HCT116 (cell line): Measurements from ENCODE around the gene ZXDC.

Experiments used
- EZH2 ChIP-seq: fragments of 200-600 bp; sonication (generic); IDR thresholded peaks from 2 replicates; pipeline ENCODE4 v1.6.1; 2017; ENCODE audit warnings: antibody characterized with exemption, mixed run types
- EZH2phosphoT487 ChIP-seq: fragments of 200-600 bp; IDR thresholded peaks from 2 replicates; pipeline ENCODE4 v1.6.1; 2018; ENCODE audit warnings: antibody characterized with exemption, borderline replicate concordance
- POLR2A ChIP-seq: IDR thresholded peaks from 2 replicates; pipeline ENCODE4 v1.7.0; 2011; ENCODE audit warnings: borderline replicate concordance; ENCODE audit not compliant: insufficient read depth, insufficient read length; ENCODE audit errors: extremely low read depth
- POLR2AphosphoS5 ChIP-seq: IDR thresholded peaks from 2 replicates; pipeline ENCODE4 v1.6.1; 2011; ENCODE audit warnings: mild to moderate bottlenecking, low read depth, low read length, moderate library complexity
- RAD21 ChIP-seq: IDR thresholded peaks from 2 replicates; pipeline ENCODE4 v1.6.1; 2012; ENCODE audit warnings: low read depth, mild to moderate bottlenecking
- SIN3A ChIP-seq: IDR thresholded peaks from 2 replicates; pipeline ENCODE4 v1.6.1; 2012; ENCODE audit warnings: low read depth
- TF ChIP-seq, protein P1 (sequence below), 3 experiments: fragments of 200-600 bp in 1 of 3; sonication (generic) in 1 of 3; IDR thresholded peaks in 2 of 3; conservative IDR thresholded peaks in 1 of 3; 2 replicates each; pipeline ENCODE4 v1.5.1; 2012 to 2017; ENCODE audit warnings: low read depth in 2 of 3, low read length in 2 of 3, antibody characterized with exemption in 1 of 3, borderline replicate concordance in 1 of 3, control low read depth in 1 of 3, mild to moderate bottlenecking in 1 of 3, mixed read lengths in 1 of 3, mixed run types in 1 of 3, moderate library complexity in 1 of 3; ENCODE audit not compliant: insufficient read depth in 1 of 3
- TF ChIP-seq, protein P2 (sequence below): IDR thresholded peaks from 2 replicates; pipeline ENCODE4 v1.6.1; 2012; ENCODE audit warnings: low read depth

DNA sequence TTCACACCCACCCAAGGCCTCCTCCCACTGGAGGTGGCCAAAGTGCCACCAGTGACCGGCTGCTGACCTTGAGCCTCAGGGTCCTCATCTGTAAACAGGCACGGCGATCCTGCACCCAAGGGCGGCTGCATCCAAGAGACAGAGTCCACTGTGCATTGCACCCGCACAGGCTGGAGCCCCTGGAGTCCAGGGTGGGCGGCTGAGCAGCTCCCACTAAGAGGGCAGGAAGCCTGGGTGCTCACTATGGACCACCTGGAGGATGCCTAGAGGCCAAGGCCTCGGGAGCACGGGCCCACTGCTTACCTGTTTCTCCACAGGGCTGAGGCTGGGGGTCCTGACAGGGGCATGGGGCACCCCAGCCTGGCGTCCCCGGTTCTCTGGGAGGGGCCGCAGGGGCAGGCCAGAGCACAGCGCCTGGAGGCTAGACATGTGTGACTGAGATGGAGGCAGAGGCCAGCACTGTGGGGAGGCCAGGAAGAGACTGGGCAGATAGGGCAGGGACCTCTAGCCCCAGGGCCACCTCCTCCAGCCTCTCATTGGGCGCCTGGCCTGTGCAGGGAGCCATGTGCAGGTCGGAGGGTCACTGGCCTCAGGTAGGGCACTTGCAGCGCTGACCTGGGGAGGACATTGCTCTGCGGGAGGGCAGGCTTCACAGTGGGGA, 41.7 kb upstream of the ZXDC start, which contains the start of gene UROC1:
- TF ChIP-seq, protein P1, sequence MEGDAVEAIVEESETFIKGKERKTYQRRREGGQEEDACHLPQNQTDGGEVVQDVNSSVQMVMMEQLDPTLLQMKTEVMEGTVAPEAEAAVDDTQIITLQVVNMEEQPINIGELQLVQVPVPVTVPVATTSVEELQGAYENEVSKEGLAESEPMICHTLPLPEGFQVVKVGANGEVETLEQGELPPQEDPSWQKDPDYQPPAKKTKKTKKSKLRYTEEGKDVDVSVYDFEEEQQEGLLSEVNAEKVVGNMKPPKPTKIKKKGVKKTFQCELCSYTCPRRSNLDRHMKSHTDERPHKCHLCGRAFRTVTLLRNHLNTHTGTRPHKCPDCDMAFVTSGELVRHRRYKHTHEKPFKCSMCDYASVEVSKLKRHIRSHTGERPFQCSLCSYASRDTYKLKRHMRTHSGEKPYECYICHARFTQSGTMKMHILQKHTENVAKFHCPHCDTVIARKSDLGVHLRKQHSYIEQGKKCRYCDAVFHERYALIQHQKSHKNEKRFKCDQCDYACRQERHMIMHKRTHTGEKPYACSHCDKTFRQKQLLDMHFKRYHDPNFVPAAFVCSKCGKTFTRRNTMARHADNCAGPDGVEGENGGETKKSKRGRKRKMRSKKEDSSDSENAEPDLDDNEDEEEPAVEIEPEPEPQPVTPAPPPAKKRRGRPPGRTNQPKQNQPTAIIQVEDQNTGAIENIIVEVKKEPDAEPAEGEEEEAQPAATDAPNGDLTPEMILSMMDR (IDR thresholded peaks at IDR 0.05 in 2 of 3, conservative IDR thresholded peaks at IDR 0.05 in 1 of 3; ENCODE audit: borderline replicate concordance in 1 of 3, insufficient read depth in 1 of 3, low read depth in 2 of 3, low read length in 2 of 3), result no peak
- TF ChIP-seq EZH2phosphoT487 (no peak), EZH2 (no peak), POLR2AphosphoS5 (no peak), POLR2A (no peak), SIN3A (no peak), RAD21 (no peak)
- TF ChIP-seq, protein P2, sequence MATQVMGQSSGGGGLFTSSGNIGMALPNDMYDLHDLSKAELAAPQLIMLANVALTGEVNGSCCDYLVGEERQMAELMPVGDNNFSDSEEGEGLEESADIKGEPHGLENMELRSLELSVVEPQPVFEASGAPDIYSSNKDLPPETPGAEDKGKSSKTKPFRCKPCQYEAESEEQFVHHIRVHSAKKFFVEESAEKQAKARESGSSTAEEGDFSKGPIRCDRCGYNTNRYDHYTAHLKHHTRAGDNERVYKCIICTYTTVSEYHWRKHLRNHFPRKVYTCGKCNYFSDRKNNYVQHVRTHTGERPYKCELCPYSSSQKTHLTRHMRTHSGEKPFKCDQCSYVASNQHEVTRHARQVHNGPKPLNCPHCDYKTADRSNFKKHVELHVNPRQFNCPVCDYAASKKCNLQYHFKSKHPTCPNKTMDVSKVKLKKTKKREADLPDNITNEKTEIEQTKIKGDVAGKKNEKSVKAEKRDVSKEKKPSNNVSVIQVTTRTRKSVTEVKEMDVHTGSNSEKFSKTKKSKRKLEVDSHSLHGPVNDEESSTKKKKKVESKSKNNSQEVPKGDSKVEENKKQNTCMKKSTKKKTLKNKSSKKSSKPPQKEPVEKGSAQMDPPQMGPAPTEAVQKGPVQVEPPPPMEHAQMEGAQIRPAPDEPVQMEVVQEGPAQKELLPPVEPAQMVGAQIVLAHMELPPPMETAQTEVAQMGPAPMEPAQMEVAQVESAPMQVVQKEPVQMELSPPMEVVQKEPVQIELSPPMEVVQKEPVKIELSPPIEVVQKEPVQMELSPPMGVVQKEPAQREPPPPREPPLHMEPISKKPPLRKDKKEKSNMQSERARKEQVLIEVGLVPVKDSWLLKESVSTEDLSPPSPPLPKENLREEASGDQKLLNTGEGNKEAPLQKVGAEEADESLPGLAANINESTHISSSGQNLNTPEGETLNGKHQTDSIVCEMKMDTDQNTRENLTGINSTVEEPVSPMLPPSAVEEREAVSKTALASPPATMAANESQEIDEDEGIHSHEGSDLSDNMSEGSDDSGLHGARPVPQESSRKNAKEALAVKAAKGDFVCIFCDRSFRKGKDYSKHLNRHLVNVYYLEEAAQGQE, result no peak
